OCI-LY7 (cell line): ENCODE data around the gene PLAC9. TPM values are rescaled to one million over a fixed set of nuclear protein-coding genes. Genes with fewer than 3 reads are reported as not detected.

Experiments used
- BruUV-seq: library from RNA; stranded (reverse); fragments of 400-500 nt; replicated peaks from 2 replicates; lab custom pipeline; 2021; lab: Mats Ljungman, UMichigan
- CTCF ChIA-PET: fragments of 300-600 bp; sonication (Branson Sonifier 250); formaldehyde crosslinking; loops from one replicate; lab custom pipeline; 2022; ENCODE audit warnings: antibody characterized with exemption; ENCODE audit not compliant: unreplicated experiment; lab: Charles Lee
- POLR2A ChIA-PET: fragments of 300-600 bp; sonication (Branson Sonifier 250); formaldehyde crosslinking; loops from one replicate; lab custom pipeline; 2022; ENCODE audit warnings: antibody characterized with exemption; lab: Charles Lee
- DNase-seq: peaks from one replicate; pipeline ENCODE4 v3.0.0-alpha.2; 2015; ENCODE audit warnings: low spot score
- H2AFZ ChIP-seq: fragments of 200-600 bp; sonication (generic), shearing (Covaris generic); 2 replicates; pipeline ENCODE4 v1.6.1; 2014; ENCODE audit warnings: mild to moderate bottlenecking, antibody characterized with exemption, low read length, moderate library complexity
- H3K27ac ChIP-seq: fragments of 200-600 bp; sonication (generic); 2 replicates; pipeline ENCODE4 v1.5.1; 2014; ENCODE audit warnings: mixed run types, low read depth, mild to moderate bottlenecking, moderate library complexity, low read length, inconsistent platforms; ENCODE audit not compliant: poor library complexity, severe bottlenecking
- H3K36me3 ChIP-seq: fragments of 200-600 bp; sonication (generic); 2 replicates; pipeline ENCODE4 v1.6.1; 2014; ENCODE audit warnings: mild to moderate bottlenecking, antibody characterized with exemption, low read length, moderate library complexity, mixed read lengths; ENCODE audit not compliant: insufficient read depth
- H3K4me1 ChIP-seq: fragments of 200-600 bp; sonication (generic); 2 replicates; pipeline ENCODE4 v1.5.1; 2014; ENCODE audit warnings: mild to moderate bottlenecking, low read length; ENCODE audit not compliant: insufficient read depth, poor library complexity, severe bottlenecking
- H3K4me2 ChIP-seq: fragments of 200-600 bp; sonication (generic); 2 replicates; pipeline ENCODE4 v1.6.1; 2014; ENCODE audit warnings: mild to moderate bottlenecking, low read length
- H3K4me3 ChIP-seq: fragments of 200-600 bp; sonication (generic); 2 replicates; pipeline ENCODE4 v1.5.1; 2014; ENCODE audit warnings: mild to moderate bottlenecking, low read depth, low read length; ENCODE audit not compliant: poor library complexity, severe bottlenecking
- H3K79me2 ChIP-seq: fragments of 200-600 bp; sonication (generic); 2 replicates; pipeline ENCODE4 v1.6.1; 2016; ENCODE audit warnings: low read depth, mild to moderate bottlenecking, low read length, moderate library complexity, mixed read lengths; ENCODE audit not compliant: insufficient read depth
- H3K9me2 ChIP-seq: fragments of 200-600 bp; sonication (generic); 2 replicates; pipeline ENCODE4 v1.6.1; 2016; ENCODE audit warnings: mild to moderate bottlenecking, low read length, mixed read lengths; ENCODE audit not compliant: insufficient read depth
- H3K9me3 ChIP-seq: fragments of 200-600 bp; sonication (generic); 2 replicates; pipeline ENCODE4 v1.6.1; 2014; ENCODE audit warnings: mild to moderate bottlenecking, mixed run types, low read length, mixed read lengths
- H4K20me1 ChIP-seq: fragments of 200-600 bp; sonication (generic); 2 replicates; pipeline ENCODE4 v1.6.1; 2014; ENCODE audit warnings: mild to moderate bottlenecking, antibody characterized with exemption, low read length, moderate library complexity, mixed read lengths; ENCODE audit not compliant: insufficient read depth
- EZH2phosphoT487 ChIP-seq: fragments of 200-600 bp; sonication (generic); IDR thresholded peaks from 2 replicates; pipeline ENCODE4 v1.6.1; 2018; ENCODE audit warnings: low read depth, borderline replicate concordance, mild to moderate bottlenecking, mixed run types, antibody characterized with exemption, low read length, moderate library complexity, mixed read lengths
- intact Hi-C: fragments of 100-400 bp; cut with micrococcal nuclease; formaldehyde crosslinking; loops from one replicate; pipeline ENCODE4 v1.10.0; 2022; ENCODE audit not compliant: unreplicated experiment
- total RNA-seq, 2 experiments: library from RNA; depleted of rRNA in 1 of 2; stranded (reverse); fragments of >200 nt in 1 of 2; shearing (Covaris generic) in 1 of 2; gene quantifications; 2 replicates each; pipeline ENCODE4 v1.2.3, GENCODE V29; 2014 to 2022
- TF ChIP-seq, protein P1 (sequence below): fragments of 200-600 bp; sonication (generic); conservative IDR thresholded peaks from 2 replicates; pipeline ENCODE4 v1.5.1; 2014; ENCODE audit warnings: mild to moderate bottlenecking, antibody characterized with exemption, low read length, moderate library complexity, mixed read lengths

The PLAC9 gene
- total RNA-seq, 2 experiments from 2014 or later, result not detected

DNA sequence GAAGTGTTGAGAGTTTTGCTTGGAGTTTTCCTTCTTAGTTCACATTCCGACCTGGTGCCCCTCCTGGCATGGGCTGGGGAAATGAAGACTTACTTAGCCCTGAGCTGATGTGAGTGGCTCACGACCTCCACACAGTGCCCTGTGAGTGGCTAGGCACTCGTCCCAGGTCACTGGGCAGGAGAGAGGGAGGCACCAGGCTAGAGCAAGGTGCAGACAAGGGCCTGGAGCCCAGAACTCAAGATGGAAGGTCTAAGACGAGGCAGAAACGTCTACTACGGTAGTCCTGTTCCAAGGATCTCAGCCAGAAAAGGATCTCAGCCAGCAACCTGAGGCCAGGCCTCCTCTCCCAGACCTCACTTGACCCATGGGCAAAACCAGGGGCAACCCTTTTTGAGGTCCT lies 50.5 kb downstream of the PLAC9 start:
- DNase-seq, result no peak
- no peak for TF ChIP-seq EZH2phosphoT487
- TF ChIP-seq, protein P1, sequence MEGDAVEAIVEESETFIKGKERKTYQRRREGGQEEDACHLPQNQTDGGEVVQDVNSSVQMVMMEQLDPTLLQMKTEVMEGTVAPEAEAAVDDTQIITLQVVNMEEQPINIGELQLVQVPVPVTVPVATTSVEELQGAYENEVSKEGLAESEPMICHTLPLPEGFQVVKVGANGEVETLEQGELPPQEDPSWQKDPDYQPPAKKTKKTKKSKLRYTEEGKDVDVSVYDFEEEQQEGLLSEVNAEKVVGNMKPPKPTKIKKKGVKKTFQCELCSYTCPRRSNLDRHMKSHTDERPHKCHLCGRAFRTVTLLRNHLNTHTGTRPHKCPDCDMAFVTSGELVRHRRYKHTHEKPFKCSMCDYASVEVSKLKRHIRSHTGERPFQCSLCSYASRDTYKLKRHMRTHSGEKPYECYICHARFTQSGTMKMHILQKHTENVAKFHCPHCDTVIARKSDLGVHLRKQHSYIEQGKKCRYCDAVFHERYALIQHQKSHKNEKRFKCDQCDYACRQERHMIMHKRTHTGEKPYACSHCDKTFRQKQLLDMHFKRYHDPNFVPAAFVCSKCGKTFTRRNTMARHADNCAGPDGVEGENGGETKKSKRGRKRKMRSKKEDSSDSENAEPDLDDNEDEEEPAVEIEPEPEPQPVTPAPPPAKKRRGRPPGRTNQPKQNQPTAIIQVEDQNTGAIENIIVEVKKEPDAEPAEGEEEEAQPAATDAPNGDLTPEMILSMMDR, result no peak
- H4K20me1 ChIP-seq, result no peaks in the 10 kb centered on the region; the same call in 1 of the 2 replicates
- no peak overlapping the region for H3K27ac ChIP-seq
- H3K36me3 ChIP-seq, result peaks cover 30% of the 10 kb centered on the region
- ChIA-PET POLR2A (interaction anchor here (2.1 kb wide), 1 partner anchor 12 kb away, joined by 8 read pairs; no protein-coding TSS in a partner anchor), CTCF (no interaction called here)
- H3K4me2 ChIP-seq, result no peak overlapping the region
- no peaks in the 10 kb centered on the region for H3K9me2 ChIP-seq
- H3K4me1 ChIP-seq, result peaks cover 39% of the 10 kb centered on the region
- no peak overlapping the region for H2AFZ ChIP-seq
- no peaks in the 10 kb centered on the region for H3K9me3 ChIP-seq
- H3K79me2 ChIP-seq, result peaks cover 65% of the 10 kb centered on the region
- no peak overlapping the region for H3K4me3 ChIP-seq
- intact Hi-C loops, result no loop called here
- no TSS peak for BruUV-seq

- CTCF ChIA-PET, result interaction anchor here (0.6 kb wide), 1 partner anchor 12 kb away, joined by 3 read pairs; no protein-coding TSS in a partner anchor
- Histone ChIP-seq H3K9me2 (no peaks in the 10 kb centered on the region), H3K4me3 (no peak overlapping the region), H3K4me1 (peaks cover 40% of the 10 kb centered on the region), H3K27ac (no peak overlapping the region), H4K20me1 (no peaks in the 10 kb centered on the region; the same call in 1 of the 2 replicates), H3K36me3 (peaks cover 30% of the 10 kb centered on the region), H3K4me2 (no peak overlapping the region), H3K79me2 (peaks cover 66% of the 10 kb centered on the region), H2AFZ (no peak overlapping the region), H3K9me3 (no peaks in the 10 kb centered on the region)
- intact Hi-C loops, result no loop called here
- no TSS peak for BruUV-seq
- POLR2A ChIA-PET, result interaction anchor here (2.1 kb wide), 1 partner anchor 11 kb away, joined by 8 read pairs; no protein-coding TSS in a partner anchor
- DNase-seq, result no peak
- TF ChIP-seq, protein P1, result no peak
- no peak for TF ChIP-seq EZH2phosphoT487
These were observed 50.9 kb downstream of the PLAC9 start for GRCh38 chr10:80183436-80183835.

DNA sequence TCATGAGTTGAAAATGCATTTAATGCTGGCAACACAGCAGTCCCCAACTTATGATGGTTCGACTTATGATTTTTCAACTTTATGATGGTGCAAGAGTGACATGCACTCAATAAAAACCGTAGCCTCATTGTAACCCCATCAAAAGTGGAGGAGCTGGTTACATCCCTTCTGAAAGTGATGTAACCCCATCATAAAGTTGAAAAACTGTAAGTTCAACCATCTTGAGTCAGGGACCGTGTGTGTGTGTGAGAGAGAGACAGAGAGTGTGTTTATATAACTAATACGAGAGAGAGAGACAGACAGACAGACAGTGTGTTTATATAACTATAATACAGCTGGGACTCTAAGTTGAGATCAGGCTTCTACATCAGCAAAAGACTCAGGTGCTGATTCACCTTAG lies 51.8 kb downstream of the PLAC9 start:
- peaks cover 30% of the 10 kb centered on the region for H3K36me3 ChIP-seq
- no peak overlapping the region for H3K4me2 ChIP-seq
- intact Hi-C loops, result no loop called here
- H3K9me3 ChIP-seq, result no peaks in the 10 kb centered on the region
- ChIA-PET POLR2A (interaction anchor here (2.0 to 2.1 kb wide), 2 partner anchors 8 to 10 kb away, joined by 8 to 9 read pairs; no protein-coding TSS in a partner anchor), CTCF (interaction anchor here (0.6 kb wide), 1 partner anchor 11 kb away, joined by 3 read pairs; no protein-coding TSS in a partner anchor)
- no peak overlapping the region for H3K27ac ChIP-seq
- DNase-seq, result no peak
- H3K9me2 ChIP-seq, result no peaks in the 10 kb centered on the region
- peaks cover 74% of the 10 kb centered on the region for H3K79me2 ChIP-seq
- H3K4me1 ChIP-seq, result peaks cover 40% of the 10 kb centered on the region
- H2AFZ ChIP-seq, result no peak overlapping the region
- TF ChIP-seq EZH2phosphoT487, result no peak
- no peaks in the 10 kb centered on the region; the same call in 1 of the 2 replicates for H4K20me1 ChIP-seq
- no peak overlapping the region for H3K4me3 ChIP-seq
- BruUV-seq, result no TSS peak
